HG03139 (cell line): ENCODE data around the gene PPP2R5E.
A peak's percentile ranks its signal among the peaks of the same experiment; 100 is the strongest.
"Not testable (repeated sequence)": the region's sequence is repeated elsewhere in the genome, so short reads cannot be mapped to it uniquely, and the experiment has no call there.

Experiments used
- ATAC-seq: cut with Tn5 transposase; IDR thresholded peaks from one replicate; pipeline ENCODE4 v1.9.1; 2021; ENCODE audit not compliant: unreplicated experiment

The PPP2R5E gene

GRCh38 chr14:63523735-63524426 lies 19.3 kb downstream of the PPP2R5E start:
- no peak for ATAC-seq

DNA sequence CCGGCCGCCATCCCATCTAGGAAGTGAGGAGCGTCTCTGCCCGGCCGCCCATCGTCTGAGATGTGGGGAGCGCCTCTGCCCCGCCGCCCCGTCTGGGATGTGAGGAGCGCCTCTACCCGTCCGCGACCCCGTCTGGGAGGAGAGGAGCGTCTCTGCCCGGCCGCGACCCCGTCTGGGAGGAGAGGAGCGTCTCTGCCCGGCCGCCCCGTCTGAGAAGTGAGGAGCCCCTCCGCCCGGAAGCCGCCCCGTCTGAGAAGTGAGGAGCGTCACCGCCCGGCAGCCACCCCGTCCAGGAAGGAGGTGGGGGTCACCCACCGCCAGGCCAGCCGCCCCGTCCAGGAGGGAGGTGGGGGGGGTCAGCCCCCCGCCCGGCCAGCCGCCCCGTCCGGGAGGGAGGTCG lies 20.7 kb downstream of the PPP2R5E start:
- not testable (repeated sequence) for ATAC-seq

DNA sequence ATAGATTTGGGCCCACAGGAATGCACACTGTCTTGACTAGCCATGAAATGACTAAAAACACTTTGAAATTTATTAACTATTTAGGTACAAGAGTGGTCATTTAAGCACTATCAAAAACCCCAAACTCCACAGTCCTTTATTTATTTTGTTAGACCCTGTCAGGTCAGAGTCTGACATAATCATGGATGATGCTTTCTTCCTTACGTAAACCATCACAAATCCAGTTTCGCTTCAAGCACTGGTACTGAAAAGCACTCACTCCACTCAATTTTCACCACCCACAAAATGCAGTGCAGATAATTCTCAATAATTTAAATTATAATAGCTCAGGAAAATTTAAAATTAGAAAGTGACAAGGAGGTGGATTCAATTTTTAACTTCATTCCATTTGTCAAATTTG lies 25.8 kb downstream of the PPP2R5E start:
- ATAC-seq, result no peak

DNA sequence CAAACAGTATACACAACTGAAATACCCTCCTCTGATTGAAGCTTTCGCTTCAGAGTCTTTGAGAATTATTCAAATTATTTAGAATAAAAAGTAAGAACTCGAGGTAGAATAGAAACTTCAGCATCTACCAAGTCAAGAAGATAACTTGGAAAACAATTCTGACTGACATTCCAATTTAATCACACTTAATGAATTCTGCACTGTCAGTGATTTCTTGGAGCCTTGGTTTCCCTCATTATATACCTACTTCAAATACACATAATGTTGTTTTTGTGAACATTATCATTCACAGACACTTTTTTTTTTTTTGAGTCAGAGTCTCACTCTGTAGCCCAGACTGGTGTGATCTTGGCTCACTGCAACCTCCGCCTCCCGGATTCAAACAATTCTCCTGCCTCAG lies 27.9 kb downstream of the PPP2R5E start:
- no peak for ATAC-seq

- no peak for ATAC-seq
These were observed 29.4 kb downstream of the PPP2R5E start for GRCh38 chr14:63513756-63514155.

- ATAC-seq, result no peak
These were observed 30.3 kb downstream of the PPP2R5E start for GRCh38 chr14:63512861-63513260.

DNA sequence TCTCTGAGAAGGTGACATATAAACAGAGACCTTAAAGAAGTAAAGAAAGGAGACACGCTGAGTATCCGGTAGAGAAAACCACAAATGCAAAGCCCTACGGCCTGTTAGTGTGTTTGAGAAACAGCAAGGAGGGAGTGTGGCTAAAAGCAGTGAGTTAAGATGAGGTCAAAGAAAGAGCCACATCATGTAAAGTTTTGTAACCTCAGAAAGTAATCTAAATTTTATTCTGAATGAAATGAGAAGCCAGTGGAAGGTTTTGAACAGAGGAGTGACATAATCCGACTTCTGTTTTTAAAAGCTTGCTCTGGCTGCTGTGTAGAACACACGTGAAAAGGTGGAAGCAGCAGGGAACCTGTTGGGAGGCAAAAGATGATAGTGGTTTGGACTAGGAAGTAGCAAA lies 32.6 kb downstream of the PPP2R5E start:
- ATAC-seq, result peak; percentile 84

- ATAC-seq, result no peak
These were observed 35.1 kb downstream of the PPP2R5E start for GRCh38 chr14:63508033-63508432.

- no peak for ATAC-seq
These were observed 38.5 kb downstream of the PPP2R5E start for GRCh38 chr14:63504648-63505047.

GRCh38 chr14:63501429-63501828 lies 41.7 kb downstream of the PPP2R5E start:
- ATAC-seq, result no peak

- no peak for ATAC-seq
These were observed 43.4 kb downstream of the PPP2R5E start for GRCh38 chr14:63499701-63500250.

- no peak for ATAC-seq
These were observed 46.3 kb downstream of the PPP2R5E start for GRCh38 chr14:63496837-63497400.

DNA sequence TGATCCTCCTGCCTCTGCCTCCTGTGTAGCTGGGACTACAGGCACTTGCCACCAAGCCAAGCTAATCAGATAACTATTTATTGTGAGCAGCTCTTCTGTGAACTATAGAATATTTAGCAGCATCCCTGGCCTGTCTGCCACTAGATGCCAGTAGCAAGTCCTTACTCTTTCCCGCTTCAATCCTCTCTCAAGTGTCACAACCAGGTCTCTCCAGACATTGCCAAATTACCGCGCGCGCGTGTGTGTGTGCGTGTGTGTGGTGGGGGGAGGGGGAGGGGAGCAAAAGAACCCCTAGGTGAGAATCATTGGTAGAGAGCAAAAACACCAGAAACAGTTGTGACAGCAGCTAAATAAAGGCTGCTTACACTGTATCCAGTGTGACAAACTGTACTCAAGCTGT lies 49.9 kb downstream of the PPP2R5E start:
- ATAC-seq, result no peak

- ATAC-seq, result no peak
These were observed 50.8 kb downstream of the PPP2R5E start for GRCh38 chr14:63492391-63492790.

GRCh38 chr14:63487724-63488123 lies 55.5 kb downstream of the PPP2R5E start:
- no peak for ATAC-seq

DNA sequence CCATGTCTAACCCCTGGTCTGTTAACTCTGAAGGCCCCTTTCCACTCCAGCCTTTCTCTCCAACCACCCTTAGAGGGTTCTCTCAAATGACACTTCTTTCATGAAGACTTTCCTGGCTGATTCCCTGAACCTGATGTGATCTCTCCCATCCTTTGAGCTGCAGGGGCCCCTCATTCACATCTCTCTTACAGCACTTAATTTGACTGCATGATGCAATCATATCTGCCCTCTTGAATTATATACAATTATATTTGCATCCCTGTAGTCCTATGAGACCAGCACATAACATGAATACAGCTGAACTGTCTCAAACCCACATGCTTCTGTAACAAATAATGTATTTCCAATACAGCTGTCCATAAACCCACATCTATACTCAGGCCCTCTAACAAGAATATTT lies 56.4 kb downstream of the PPP2R5E start:
- ATAC-seq, result no peak

DNA sequence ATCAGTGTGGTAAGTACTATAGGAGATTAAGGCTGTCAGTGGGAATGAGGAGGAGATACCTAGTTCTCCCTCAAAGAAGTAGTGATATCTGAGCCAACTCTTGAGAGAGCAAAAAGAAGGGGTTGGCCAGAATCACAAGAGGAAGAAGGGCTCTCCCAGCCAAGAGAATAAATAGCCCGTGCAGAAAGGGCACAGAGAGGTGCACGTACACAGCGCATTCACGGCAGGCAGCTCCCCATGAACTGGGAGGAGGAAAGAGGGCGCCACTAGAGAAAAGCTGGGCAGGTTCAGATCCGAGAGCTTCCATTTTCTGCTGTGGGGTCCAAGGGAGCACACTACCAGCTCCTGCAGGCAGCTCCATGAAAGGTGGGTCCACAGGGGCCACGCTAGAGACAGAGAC lies 59.9 kb downstream of the PPP2R5E start:
- ATAC-seq, result no peak

DNA sequence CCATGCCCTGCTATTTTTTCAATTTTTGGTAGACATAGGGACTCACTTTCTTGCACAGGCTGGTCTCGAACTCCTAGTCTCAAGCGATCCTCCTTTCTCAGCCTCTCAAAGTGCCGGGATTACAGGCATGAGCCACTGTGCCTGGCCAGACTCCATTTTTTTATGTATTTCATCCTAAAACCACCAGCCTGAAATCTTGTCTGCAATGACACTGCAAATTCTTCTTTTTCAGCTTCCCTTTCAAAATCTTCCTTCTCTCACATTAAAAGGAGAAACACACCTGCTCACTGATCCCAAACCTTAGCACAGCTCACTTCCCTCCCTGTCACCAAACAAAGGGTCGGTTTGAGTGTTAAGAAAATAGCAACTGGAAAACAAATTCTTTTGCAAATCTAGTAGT lies 62.6 kb downstream of the PPP2R5E start:
- no peak for ATAC-seq

DNA sequence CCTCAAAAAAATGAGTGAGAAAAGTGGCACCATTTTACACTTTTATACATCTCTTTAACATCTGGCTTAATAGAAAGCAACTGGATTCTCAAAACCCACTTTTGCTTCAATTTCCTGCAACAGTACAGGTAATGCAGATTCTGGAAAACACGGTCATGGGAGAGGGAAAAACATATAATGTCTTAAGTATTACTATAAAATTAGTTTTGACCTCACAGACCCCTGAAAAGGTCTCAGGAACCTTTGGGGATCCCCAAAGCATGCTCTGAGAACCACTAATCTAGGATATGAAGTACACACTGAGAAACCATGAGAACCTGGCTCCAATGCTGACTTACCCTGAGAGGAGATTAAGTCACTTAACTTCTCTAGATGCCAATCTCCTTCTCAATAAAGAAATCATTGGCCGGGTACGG lies 64.7 kb downstream of the PPP2R5E start:
- ATAC-seq, result peak; percentile 42

- ATAC-seq, result peak; percentile 63
These were observed 65.2 kb downstream of the PPP2R5E start for GRCh38 chr14:63478010-63478409.

DNA sequence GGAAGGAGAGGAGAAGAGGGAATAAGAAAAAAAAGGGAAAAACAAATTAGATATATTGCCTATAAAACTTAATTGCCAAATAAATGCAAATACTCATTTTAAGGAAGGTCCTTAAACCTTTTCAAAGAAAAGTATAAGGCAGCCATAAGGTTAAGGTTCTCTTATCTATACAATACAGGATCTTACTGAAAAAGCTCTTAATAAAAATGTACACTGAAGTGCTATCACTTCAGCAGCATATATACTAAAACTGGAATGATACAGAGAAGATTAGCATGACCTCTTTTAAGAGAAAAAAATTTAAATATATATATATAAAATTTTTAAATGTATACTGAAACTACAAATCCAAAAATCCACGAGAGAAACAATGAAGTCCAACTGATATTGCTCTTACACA lies 65.6 kb downstream of the PPP2R5E start:
- no peak for ATAC-seq

DNA sequence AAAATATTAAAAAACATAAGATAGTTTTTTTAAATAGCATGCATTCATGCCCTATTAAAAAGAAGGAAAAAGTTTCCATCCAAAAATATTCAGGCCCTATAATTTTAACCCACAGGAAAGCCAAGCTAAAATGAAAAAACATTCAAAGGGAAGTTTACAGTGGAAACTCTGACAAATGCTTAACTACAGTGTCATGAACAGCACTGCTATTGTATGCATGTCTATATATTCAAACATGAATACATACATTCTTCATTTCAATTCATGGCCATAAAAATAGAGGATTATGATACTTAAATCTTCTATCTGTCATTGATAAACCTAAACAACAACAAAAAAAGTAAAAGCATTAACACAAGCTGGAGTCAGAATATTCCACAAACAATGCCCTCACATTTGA lies 67.4 kb downstream of the PPP2R5E start:
- ATAC-seq, result no peak

DNA sequence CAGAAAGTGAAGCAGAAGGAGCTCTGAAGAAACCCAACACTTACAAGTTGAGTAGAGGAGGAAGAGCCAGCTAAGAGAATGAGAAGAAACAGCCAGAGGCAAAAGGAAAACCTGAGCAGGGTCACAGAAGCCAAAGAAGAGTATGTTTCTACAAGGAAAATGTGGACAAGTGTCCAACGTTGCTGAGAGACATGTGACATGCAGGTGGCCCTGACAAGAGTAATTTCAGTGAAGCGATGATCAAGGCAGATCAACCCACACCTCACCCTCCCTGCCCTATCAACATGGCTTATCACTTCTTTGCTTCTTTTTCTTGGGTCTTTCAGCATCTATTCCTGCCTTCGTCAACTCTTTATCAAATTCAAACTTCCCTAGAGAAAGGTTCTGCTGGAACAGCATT lies 68.3 kb downstream of the PPP2R5E start:
- ATAC-seq, result no peak
